SK-N-SH (cell line): ENCODE measurements around the gene MXD3.
A peak's percentile ranks its signal among the peaks of the same experiment; 100 is the strongest.

Source experiments
- CTCF ChIP-seq: fragments of 200-600 bp; sonication (generic); IDR thresholded peaks from 2 replicates; pipeline ENCODE4 v1.6.1; 2017; ENCODE audit warnings: antibody characterized with exemption, mild to moderate bottlenecking, moderate library complexity
- ELF1 ChIP-seq: IDR thresholded peaks from 2 replicates; pipeline ENCODE4 v1.4.0; 2012
- EP300 ChIP-seq, 2 experiments: IDR thresholded peaks; 2 replicates each; pipeline versions ENCODE4 v1.4.0 to v1.6.1; 2012; ENCODE audit warnings: borderline replicate concordance in 1 of 2, low read depth in 1 of 2, low read length in 1 of 2
- EZH2phosphoT487 ChIP-seq: fragments of 200-600 bp; sonication (generic); IDR thresholded peaks from 2 replicates; pipeline ENCODE4 v1.6.1; 2017; ENCODE audit warnings: low read depth, mixed run types, mild to moderate bottlenecking, antibody characterized with exemption, moderate library complexity, borderline replicate concordance
- FOXM1 ChIP-seq: IDR thresholded peaks from 2 replicates; pipeline ENCODE4 v1.4.0; 2012; ENCODE audit warnings: low read depth, mild to moderate bottlenecking
- GABPA ChIP-seq: IDR thresholded peaks from 2 replicates; pipeline ENCODE4 v1.4.0; 2012; ENCODE audit warnings: low read depth, mild to moderate bottlenecking
- JUND ChIP-seq: IDR thresholded peaks from 2 replicates; pipeline ENCODE4 v1.4.0; 2012
- PBX3 ChIP-seq: IDR thresholded peaks from 2 replicates; pipeline ENCODE4; 2012
- POLR2AphosphoS5 ChIP-seq: IDR thresholded peaks from 2 replicates; pipeline ENCODE4 v1.6.1; 2012; ENCODE audit warnings: low read depth, low read length
- REST ChIP-seq: IDR thresholded peaks from 2 replicates; pipeline ENCODE4 v1.6.1; 2012; ENCODE audit warnings: mild to moderate bottlenecking, low read depth, low read length, moderate library complexity
- RFX5 ChIP-seq: IDR thresholded peaks from 2 replicates; pipeline ENCODE4 v1.6.1; 2012; ENCODE audit warnings: mild to moderate bottlenecking, improper control_type of control experiment, low read length
- TAF1 ChIP-seq: IDR thresholded peaks from 2 replicates; pipeline ENCODE4 v1.6.1; 2012; ENCODE audit warnings: low read depth, mild to moderate bottlenecking, low read length, moderate library complexity, borderline replicate concordance
- YY1 ChIP-seq: IDR thresholded peaks from 2 replicates; pipeline ENCODE4 v1.4.0; 2012; ENCODE audit warnings: low read depth, mild to moderate bottlenecking

- TF ChIP-seq EP300 (IDR thresholded peaks at IDR 0.05; ENCODE audit: borderline replicate concordance in 1 of 2, low read depth in 1 of 2, low read length in 1 of 2) (no peak), CTCF (peak; percentile 19; the same call in 1 of the 2 replicates), POLR2AphosphoS5 (no peak; the same call in 1 of the 2 replicates), JUND (no peak), FOXM1 (no peak), PBX3 (no peak), RFX5 (no peak), GABPA (no peak), ELF1 (no peak), REST (no peak), EZH2phosphoT487 (no peak), YY1 (no peak), TAF1 (no peak)
Observed at GRCh38 chr5:177302354-177303110, 9.2 kb downstream of the MXD3 start.
